ENCODE results near the gene ZNF365. TPM values are rescaled to one million over a fixed set of nuclear protein-coding genes. Genes with fewer than 3 reads are reported as not detected.

Gene ZNF365
- total and polyA plus RNA-seq, 9 of the 15 experiments (the other 6 are each of a cell fraction or from before 2014, with no cell fraction given), result 0.03 to 0.04 TPM; not detected in 7

DNA sequence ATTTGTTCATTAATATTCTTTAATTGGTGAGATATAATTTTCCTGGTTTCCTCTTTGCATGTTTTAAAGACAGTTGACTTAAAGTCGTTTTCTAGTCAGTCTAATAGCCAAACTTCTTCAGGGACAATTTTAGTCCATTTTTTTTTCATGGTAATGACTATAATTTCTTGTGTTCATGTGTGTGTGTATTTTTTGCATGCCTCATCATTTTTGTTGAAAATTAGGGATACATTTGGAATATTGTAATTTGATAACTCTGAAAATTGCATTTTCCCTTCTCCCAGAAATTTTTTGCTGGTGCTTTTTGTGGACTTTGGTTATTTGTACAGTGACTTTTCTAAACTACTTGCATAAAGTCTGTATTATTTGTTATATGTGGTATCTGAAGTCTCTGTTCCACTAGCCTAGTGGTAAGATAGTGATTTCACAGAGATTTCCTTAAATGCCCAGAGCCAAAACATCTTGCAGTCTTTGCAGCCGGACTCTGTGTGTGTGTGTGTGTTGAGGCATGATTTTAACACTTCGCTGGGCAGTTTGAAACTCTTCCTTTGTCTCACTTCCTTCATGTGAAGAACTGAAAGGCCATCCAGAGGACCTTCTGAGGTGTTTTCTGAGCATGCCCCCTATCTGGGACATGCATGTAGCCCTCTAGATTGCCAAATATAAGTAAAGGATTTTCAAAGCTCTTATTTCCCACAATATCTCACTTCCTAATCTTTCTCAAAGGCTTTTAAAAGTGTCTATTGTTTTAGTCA is 40.9 kb upstream of the ZNF365 start:
- ChIA-PET CTCF (ENCODE audit: low intra/inter-chr PET ratio) (no interaction called here), POLR2A (no interaction called here)
- Histone ChIP-seq H3K4me1 (replicated peaks in 1 of 2; ENCODE audit: control insufficient read depth in 2 of 2, insufficient read depth in 2 of 2, low read length in 2 of 2) (no peaks in the 10 kb centered on the region), H3K36me3 (ENCODE audit: control insufficient read depth, insufficient read depth, low read length) (no peaks in the 10 kb centered on the region), H3K79me2 (ENCODE audit: control insufficient read depth, insufficient read depth, low read length) (no peaks in the 10 kb centered on the region), H3K9me1 (ENCODE audit: control insufficient read depth, insufficient read depth, low read length) (no peaks in the 10 kb centered on the region), H3K9me3 (replicated peaks; ENCODE audit: control insufficient read depth, insufficient read depth, low read depth, low read length) (no peaks in the 10 kb centered on the region; the same call in 1 of the 2 replicates), H3K4me3 (no peak overlapping the region), H3K9ac (ENCODE audit: insufficient read depth in 1 of 2, low read depth in 2 of 2, low read length in 2 of 2) (no peak overlapping the region), H3K27me3 (ENCODE audit: control insufficient read depth in 2 of 2, insufficient read depth in 2 of 2, low read length in 2 of 2) (no peaks in the 10 kb centered on the region), H3K27ac (ENCODE audit: extremely low read depth, low read depth, low read length) (no peak overlapping the region), H3K4me2 (ENCODE audit: insufficient read depth, low read length) (no peak overlapping the region), H2AFZ (ENCODE audit: low read depth, low read length) (no peak overlapping the region), H4K20me1 (replicated peaks; ENCODE audit: control insufficient read depth, insufficient read depth, low read length) (no peaks in the 10 kb centered on the region)
- in situ Hi-C loops (cut with MboI) (no loop called here), intact Hi-C loops (cut with micrococcal nuclease) (no loop called here)
- BruUV-seq (replicated peaks), result no TSS peak
- DNase-seq (ENCODE audit: extremely low read depth in 1 of 4, low spot score in 3 of 4) (no peak), FAIRE-seq (no peak), ATAC-seq (no peak)
- no peak for TF ChIP-seq GATAD2B (IDR thresholded peaks at IDR 0.05; ENCODE audit: borderline replicate concordance)
- TF ChIP-seq MAFK (IDR thresholded peaks at IDR 0.05; ENCODE audit: low read length), result peak; percentile 56; the same call in 1 of the 2 replicates
- peak; percentile 64 for TF ChIP-seq ZNF316 (IDR thresholded peaks at IDR 0.05)
- WGBS (ENCODE audit: insufficient coverage, low coverage, missing lambda C conversion rate), result 4% methylated on average over 3 of the region's 3 CpGs

DNA sequence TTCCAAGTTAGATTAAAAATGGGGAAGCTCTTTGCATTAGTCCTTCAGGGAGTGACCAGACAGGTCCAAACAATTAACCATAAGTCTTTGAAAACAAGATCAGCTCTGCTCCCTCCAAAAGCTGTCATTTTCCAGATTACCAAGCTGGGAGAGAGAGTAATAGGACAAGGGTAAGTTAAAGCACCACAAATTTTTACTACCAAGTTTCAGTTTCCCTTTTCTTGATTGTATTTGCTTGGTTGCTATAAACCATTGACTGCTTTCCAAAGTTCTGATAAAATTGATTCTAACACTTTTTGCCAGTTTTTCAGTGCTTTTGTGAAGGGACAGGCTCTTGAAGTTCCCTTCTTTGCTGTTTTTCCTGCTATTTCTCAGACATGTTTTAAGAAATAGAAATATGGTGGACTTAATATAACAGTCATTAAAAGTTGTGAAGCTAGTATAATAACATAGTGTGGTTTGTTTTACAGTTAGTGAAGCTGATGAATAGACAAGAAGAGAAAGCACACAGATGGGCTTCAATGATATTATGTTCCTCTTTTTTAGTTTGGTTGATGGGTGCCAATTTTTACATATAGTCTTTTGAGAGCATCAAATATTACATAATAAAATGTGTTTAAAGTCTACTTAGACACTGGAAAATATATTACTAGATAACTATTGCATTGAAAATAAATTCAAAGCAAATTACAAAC is 40.0 kb upstream of the ZNF365 start:
- Histone ChIP-seq H3K4me1 (replicated peaks in 1 of 2; ENCODE audit: control insufficient read depth in 2 of 2, insufficient read depth in 2 of 2, low read length in 2 of 2) (no peaks in the 10 kb centered on the region), H3K79me2 (ENCODE audit: control insufficient read depth, insufficient read depth, low read length) (no peaks in the 10 kb centered on the region), H3K27me3 (ENCODE audit: control insufficient read depth in 2 of 2, insufficient read depth in 2 of 2, low read length in 2 of 2) (no peaks in the 10 kb centered on the region), H3K9me1 (ENCODE audit: control insufficient read depth, insufficient read depth, low read length) (no peaks in the 10 kb centered on the region), H3K4me2 (ENCODE audit: insufficient read depth, low read length) (no peak overlapping the region), H3K36me3 (ENCODE audit: control insufficient read depth, insufficient read depth, low read length) (no peaks in the 10 kb centered on the region), H3K27ac (ENCODE audit: extremely low read depth, low read depth, low read length) (no peak overlapping the region), H3K9me3 (replicated peaks; ENCODE audit: control insufficient read depth, insufficient read depth, low read depth, low read length) (no peaks in the 10 kb centered on the region; the same call in 1 of the 2 replicates), H4K20me1 (replicated peaks; ENCODE audit: control insufficient read depth, insufficient read depth, low read length) (no peaks in the 10 kb centered on the region), H3K4me3 (no peak overlapping the region), H3K9ac (ENCODE audit: insufficient read depth in 1 of 2, low read depth in 2 of 2, low read length in 2 of 2) (no peak overlapping the region), H2AFZ (ENCODE audit: low read depth, low read length) (no peak overlapping the region)
- intact Hi-C loops (cut with micrococcal nuclease), result no loop called here
- ChIA-PET CTCF (ENCODE audit: low intra/inter-chr PET ratio) (no interaction called here), POLR2A (no interaction called here)
- in situ Hi-C loops (cut with MboI), result no loop called here
- DNase-seq (ENCODE audit: extremely low read depth in 1 of 4, low spot score in 3 of 4) (no peak), ATAC-seq (no peak), FAIRE-seq (no peak)
- BruUV-seq (replicated peaks), result no TSS peak
- TF ChIP-seq FUS (optimal IDR thresholded peaks at IDR 0.05; ENCODE audit: low read depth, low read length) (no peak), CCNT2 (IDR thresholded peaks at IDR 0.05; ENCODE audit: borderline replicate concordance, extremely low read depth, insufficient read length, low read depth, low read length) (no peak), TARDBP (IDR thresholded peaks at IDR 0.05) (no peak), PURB (CRISPR knock-in tag; IDR thresholded peaks at IDR 0.05; ENCODE audit: low read depth) (no peak), POLR2G (IDR thresholded peaks at IDR 0.05; ENCODE audit: low read depth, low read length) (no peak), STAT5A (IDR thresholded peaks at IDR 0.05; ENCODE audit: borderline replicate concordance, low read length) (no peak)
